Activated naive CD8-positive, alpha-beta T cell treated with anti-CD3 and anti-CD28 coated beads, Interleukin-2, amount 10 ng/mL, durations not matched to agents 7 days and 5 days (primary cell): ENCODE measurements around the gene MERTK. TPM values are rescaled to one million over a fixed set of nuclear protein-coding genes. Genes with fewer than 3 reads are reported as not detected.
"Not testable (repeated sequence)": the region's sequence is repeated elsewhere in the genome, so short reads cannot be mapped to it uniquely, and the experiment has no call there.

ENCODE experiments used
- ATAC-seq: fragments of 150-1000 bp; cut with Tn5 transposase; one replicate; pipeline ENCODE4 v1.10.0; 2021; ENCODE audit warnings: low read depth, moderate library complexity
- POLR2A ChIA-PET: fragments of 350-600 bp; sonication (Branson Sonifier 250); formaldehyde crosslinking; loops from one replicate; lab custom pipeline; 2021; ENCODE audit warnings: antibody characterized with exemption; lab: Charles Lee
- DNase-seq: peaks from one replicate; pipeline ENCODE4 v3.0.0; 2021
- H3K27ac Mint-ChIP-seq: one replicate; pipeline ENCODE4 v1.8.0; 2022; ENCODE audit warnings: mild to moderate bottlenecking, mixed read lengths
- H3K27me3 Mint-ChIP-seq: one replicate; pipeline ENCODE4 v1.8.0; 2022; ENCODE audit warnings: mild to moderate bottlenecking, moderate library complexity, mixed read lengths
- H3K36me3 Mint-ChIP-seq: one replicate; pipeline ENCODE4 v1.8.0; 2021; ENCODE audit warnings: mild to moderate bottlenecking, mixed read lengths
- H3K4me1 Mint-ChIP-seq: one replicate; pipeline ENCODE4 v1.8.0; 2021; ENCODE audit warnings: mixed read lengths
- H3K4me3 Mint-ChIP-seq: one replicate; pipeline ENCODE4 v1.8.0; 2022; ENCODE audit warnings: mild to moderate bottlenecking, moderate library complexity, mixed read lengths
- H3K9me3 Mint-ChIP-seq: one replicate; pipeline ENCODE4 v1.8.0; 2021; ENCODE audit warnings: mixed read lengths
- total RNA-seq, 2 experiments: library from RNA; stranded (reverse); gene quantifications; one replicate each; pipeline ENCODE4 v1.2.3, GENCODE V29; 2021

Gene MERTK
- total RNA-seq, 2 experiments from 2014 or later: 0.74 to 0.89 TPM

DNA sequence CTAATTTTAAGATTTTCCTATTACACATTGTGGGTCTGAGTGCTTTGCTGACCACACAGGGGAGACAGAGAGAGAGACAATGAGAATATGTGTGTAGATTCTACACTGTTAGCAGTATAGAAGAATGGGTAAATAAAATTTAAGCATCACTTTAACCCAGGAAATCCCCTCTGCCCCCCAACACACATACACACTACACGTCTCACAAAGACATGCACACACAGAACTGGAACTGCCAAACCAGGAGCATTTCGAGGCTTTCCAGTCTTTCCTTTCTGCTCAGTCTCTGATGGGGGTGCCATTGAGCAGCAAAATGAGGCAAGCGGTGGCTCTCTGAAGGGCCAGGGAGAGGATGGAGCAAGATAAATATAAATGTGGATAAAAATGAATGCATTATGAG lies 2.5 kb downstream of the MERTK start:
- no peak for ATAC-seq
- no peak overlapping the region for H3K4me3 Mint-ChIP-seq
- POLR2A ChIA-PET: no interaction called here

DNA sequence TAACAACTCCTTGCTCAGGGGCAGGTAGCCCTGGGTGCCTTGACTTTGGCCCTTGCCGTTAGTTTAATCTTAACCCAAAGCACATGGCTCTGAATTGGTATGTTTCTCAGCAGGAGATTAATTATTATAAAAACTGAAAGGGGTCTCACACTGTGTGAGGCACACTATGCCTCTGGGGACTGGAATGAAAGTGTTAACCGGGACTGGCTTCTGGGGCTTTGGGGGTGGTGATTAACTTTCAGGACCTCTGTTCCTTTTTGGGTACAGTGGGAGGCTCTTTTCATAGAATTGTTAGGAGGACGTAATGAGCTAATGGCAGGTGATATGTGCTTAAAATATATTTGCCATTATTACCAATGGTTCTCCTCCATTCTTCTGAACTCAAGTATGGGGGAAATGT lies 5.1 kb downstream of the MERTK start:
- no peak overlapping the region for H3K27ac Mint-ChIP-seq
- peaks cover 13% of the 10 kb centered on the region for H3K4me1 Mint-ChIP-seq
- no peak for DNase-seq
- no peak for ATAC-seq
- no peaks in the 10 kb centered on the region for H3K36me3 Mint-ChIP-seq
- H3K27me3 Mint-ChIP-seq: peaks cover 33% of the 10 kb centered on the region
- POLR2A ChIA-PET: no interaction called here
- no peak overlapping the region for H3K4me3 Mint-ChIP-seq
- no peaks in the 10 kb centered on the region for H3K9me3 Mint-ChIP-seq

More for the DNA sequence above, 2.5 kb downstream of the MERTK start:
- DNase-seq: no peak
- Mint-ChIP-seq H3K36me3 (no peaks in the 10 kb centered on the region), H3K27ac (no peak overlapping the region), H3K4me1 (peaks cover 10% of the 10 kb centered on the region), H3K9me3 (no peaks in the 10 kb centered on the region), H3K27me3 (peaks cover 40% of the 10 kb centered on the region)

DNA sequence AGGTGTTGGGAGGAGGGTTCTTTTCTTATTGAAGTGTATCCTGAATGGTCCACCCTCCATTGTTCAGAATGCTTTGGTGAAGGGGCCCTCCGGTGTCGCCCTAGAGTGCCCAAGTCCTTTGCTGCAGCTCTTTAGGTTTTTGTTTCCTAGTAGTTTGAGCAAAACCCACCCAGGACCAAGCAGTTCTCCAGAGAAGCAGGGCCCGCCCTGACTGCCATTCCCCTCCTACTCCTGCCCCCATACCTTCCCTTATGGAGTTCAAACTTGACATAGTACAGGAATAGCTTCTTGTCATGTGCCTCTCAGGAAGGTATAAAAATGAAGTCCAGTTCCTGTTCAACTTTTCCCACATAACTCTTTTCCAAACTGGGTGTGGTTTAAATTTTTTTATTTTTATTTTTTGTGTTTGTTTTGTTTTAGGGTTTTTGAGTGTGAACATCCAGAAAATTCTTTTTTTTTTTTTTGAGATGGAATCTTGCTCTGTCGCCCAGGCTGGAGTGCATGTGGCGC lies 5.6 kb downstream of the MERTK start:
- Mint-ChIP-seq H3K9me3 (no peaks in the 10 kb centered on the region), H3K4me3 (no peak overlapping the region), H3K27me3 (peaks cover 32% of the 10 kb centered on the region), H3K27ac (no peak overlapping the region), H3K36me3 (no peaks in the 10 kb centered on the region), H3K4me1 (peaks cover 13% of the 10 kb centered on the region)
- no peak for DNase-seq
- ATAC-seq: no peak
- POLR2A ChIA-PET: no interaction called here

DNA sequence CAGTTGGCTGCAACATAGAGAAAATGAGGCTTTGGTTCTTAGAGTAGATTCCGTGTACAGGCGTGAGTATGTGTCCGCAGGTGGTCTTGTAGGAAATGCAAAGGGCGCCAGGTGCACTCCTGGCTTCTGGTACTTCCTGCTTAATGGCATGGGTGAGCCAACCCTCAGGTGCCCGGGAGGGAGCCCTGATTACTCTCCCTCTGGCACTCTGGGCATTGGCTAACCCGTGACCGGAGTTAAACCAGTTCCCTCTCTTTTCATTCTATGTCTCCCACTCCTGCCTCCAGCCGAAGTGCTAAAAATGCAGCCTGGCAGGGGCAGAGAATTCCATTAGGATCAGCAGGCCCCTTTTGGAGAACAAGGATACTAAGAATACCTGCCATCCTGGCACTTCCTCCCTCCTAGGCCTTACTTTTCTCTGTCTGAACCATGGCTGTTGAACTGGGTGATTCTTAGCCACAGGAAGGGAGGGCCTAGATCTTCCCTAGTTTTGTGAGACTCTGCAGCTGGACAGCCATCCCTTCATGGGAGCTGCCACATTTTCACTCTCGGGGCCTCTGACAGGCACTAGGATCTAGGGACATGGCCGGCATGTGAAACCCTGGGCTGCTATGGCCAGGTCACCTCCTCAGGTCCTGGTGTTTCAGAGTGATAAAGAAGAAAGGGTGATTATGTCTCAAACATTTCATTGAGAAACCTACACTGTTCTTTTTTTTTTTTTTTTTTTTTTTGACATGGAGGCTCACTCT lies 6.5 kb downstream of the MERTK start:
- Mint-ChIP-seq H3K36me3 (no peaks in the 10 kb centered on the region), H3K27me3 (peaks cover 23% of the 10 kb centered on the region), H3K9me3 (no peaks in the 10 kb centered on the region), H3K4me1 (peaks cover 13% of the 10 kb centered on the region), H3K27ac (no peak overlapping the region), H3K4me3 (no peak overlapping the region)
- DNase-seq (no peak), ATAC-seq (no peak)
- POLR2A ChIA-PET: interaction anchor here (0.7 kb wide), 1 partner anchor 13 kb away, joined by 3 read pairs; no protein-coding TSS in a partner anchor

DNA sequence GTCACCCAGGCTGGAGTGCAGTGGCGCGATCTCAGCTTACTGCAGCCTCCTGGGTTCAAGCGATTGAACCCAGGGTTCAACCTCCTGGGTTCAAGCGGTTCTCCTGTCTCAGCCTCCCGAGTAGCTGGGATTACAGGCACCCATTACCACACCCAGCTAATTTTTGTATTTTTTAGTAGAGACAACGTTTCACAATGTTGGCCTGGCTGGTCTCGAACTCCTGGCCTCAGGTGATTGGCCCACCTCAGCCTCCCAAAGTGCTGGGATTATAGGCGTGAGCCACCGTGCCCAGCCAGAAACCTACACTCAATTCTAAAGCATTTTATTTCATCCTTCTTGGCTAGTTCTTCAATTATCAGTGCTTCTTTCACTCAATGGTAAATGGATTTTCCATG lies 7.1 kb downstream of the MERTK start:
- DNase-seq, H3K4me3 Mint-ChIP-seq, H3K27ac Mint-ChIP-seq, H3K9me3 Mint-ChIP-seq, H3K36me3 Mint-ChIP-seq, ATAC-seq: not testable (repeated sequence)
- POLR2A ChIA-PET: interaction anchor here (0.7 kb wide), 1 partner anchor 13 kb away, joined by 3 read pairs; no protein-coding TSS in a partner anchor
- peaks cover 13% of the 10 kb centered on the region for H3K4me1 Mint-ChIP-seq
- peaks cover 18% of the 10 kb centered on the region for H3K27me3 Mint-ChIP-seq

DNA sequence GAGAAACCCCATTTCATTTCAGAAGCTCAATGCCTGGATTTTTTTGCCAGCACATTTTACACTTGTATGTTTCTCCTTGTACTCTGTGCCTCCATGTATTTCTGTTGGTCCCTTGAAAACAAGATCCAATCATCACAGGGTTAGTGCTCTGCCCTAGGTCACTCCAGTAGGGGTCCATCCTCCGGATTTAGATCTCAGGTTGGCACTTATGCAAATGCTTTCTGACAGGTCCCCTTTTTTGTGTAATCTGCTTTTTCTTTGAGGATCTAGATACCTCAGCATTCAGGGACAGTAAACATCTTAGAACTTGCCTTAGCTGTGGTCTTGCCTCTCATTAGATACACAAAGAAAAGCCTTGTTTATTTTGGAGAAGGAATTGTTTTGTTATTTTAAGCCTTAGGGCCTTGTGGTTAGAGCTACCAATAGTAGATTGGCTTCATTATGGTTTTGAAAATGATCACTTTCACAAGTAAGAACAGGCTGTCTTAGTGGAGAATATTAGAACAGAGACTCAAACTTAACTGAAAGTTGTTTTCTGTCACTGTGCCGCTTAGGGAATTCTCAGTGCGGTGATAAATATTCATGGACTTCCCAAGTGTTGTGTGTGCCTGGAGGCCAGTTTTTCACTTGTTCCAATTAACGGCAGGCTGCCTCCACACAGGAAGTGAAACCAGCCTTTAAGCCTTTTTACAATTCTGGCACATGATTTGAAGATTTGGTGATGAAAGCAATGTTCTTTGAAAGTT lies 7.8 kb downstream of the MERTK start:
- H3K9me3 Mint-ChIP-seq: no peaks in the 10 kb centered on the region
- H3K27me3 Mint-ChIP-seq: peaks cover 11% of the 10 kb centered on the region
- H3K4me3 Mint-ChIP-seq: no peak overlapping the region
- H3K4me1 Mint-ChIP-seq: peaks cover 8% of the 10 kb centered on the region
- POLR2A ChIA-PET: interaction anchor here (0.7 kb wide), 1 partner anchor 14 kb away, joined by 3 read pairs; no protein-coding TSS in a partner anchor
- no peak for ATAC-seq
- H3K36me3 Mint-ChIP-seq: no peaks in the 10 kb centered on the region
- DNase-seq: no peak
- H3K27ac Mint-ChIP-seq: no peak overlapping the region

DNA sequence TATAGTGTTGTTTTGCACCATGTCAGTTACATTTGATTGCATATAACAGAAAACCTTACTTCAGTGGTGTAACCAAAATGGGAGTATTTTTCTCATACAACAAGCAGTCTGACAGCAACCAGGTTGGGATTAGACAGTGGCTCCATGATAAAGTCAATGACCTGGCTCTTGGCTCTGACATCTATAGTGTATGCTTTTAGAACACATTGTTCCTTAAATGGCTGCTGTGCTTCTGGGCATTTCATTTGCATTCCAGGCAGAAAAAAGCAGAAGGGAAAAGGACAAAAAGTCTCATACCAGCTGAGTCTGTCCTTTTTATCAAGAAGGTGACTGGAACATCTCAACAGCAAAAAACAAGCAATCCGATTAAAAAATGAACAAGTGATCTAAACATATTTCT lies 10.2 kb downstream of the MERTK start:
- Mint-ChIP-seq H3K27ac (no peak overlapping the region), H3K9me3 (no peaks in the 10 kb centered on the region), H3K4me1 (peaks cover 8% of the 10 kb centered on the region), H3K4me3 (no peak overlapping the region), H3K27me3 (no peaks in the 10 kb centered on the region), H3K36me3 (no peaks in the 10 kb centered on the region)
- DNase-seq (no peak), ATAC-seq (no peak)
- POLR2A ChIA-PET: no interaction called here

DNA sequence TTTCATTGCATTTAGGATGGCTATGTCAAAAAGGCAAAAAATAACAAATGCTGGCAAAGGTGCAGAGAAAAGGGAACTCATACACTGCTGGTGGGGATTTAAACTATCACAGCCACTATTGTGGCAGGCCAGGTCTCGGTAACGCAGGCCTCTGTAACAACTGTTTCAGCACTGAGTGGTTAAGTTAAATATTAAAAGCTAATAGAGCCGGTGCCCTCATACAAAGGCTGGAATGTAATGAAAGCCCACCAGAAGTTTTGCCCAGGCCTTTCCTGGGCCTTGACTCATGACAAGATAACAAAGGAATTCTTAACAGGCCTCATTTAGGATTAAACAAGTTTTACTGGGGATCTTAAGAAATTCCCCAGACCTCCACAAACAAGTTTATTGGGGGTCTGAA lies 10.7 kb downstream of the MERTK start:
- no peaks in the 10 kb centered on the region for H3K36me3 Mint-ChIP-seq
- POLR2A ChIA-PET: no interaction called here
- H3K4me1 Mint-ChIP-seq: peaks cover 8% of the 10 kb centered on the region

DNA sequence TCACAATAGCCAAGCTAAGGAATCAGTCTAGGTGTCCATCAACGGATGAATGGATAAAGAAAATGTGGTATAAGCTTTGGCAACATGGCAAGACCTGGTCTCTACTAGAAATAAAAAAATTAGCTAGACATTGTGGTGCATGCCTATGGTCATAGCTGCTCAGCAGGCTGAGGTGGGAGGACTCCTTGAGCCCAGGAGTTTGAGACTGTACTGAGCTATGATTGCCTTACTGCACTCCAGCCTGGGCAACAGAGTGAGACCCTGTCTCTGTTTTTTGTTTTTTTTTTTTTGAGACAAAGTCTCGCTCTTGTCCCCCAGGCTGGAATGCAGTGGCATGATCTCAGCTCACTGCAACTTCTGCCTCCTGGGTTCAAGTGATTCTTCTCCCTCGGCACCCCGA lies 11.6 kb downstream of the MERTK start:
- H3K9me3 Mint-ChIP-seq, H3K4me1 Mint-ChIP-seq, H3K27ac Mint-ChIP-seq, H3K4me3 Mint-ChIP-seq, ATAC-seq, H3K36me3 Mint-ChIP-seq, DNase-seq, POLR2A ChIA-PET, H3K27me3 Mint-ChIP-seq: not testable (repeated sequence)

More for the DNA sequence above, 10.7 kb downstream of the MERTK start:
- no peak for DNase-seq
- Mint-ChIP-seq H3K9me3 (no peaks in the 10 kb centered on the region), H3K27me3 (peaks cover 3% of the 10 kb centered on the region), H3K27ac (no peak overlapping the region), H3K4me3 (no peak overlapping the region)
- ATAC-seq: no peak

DNA sequence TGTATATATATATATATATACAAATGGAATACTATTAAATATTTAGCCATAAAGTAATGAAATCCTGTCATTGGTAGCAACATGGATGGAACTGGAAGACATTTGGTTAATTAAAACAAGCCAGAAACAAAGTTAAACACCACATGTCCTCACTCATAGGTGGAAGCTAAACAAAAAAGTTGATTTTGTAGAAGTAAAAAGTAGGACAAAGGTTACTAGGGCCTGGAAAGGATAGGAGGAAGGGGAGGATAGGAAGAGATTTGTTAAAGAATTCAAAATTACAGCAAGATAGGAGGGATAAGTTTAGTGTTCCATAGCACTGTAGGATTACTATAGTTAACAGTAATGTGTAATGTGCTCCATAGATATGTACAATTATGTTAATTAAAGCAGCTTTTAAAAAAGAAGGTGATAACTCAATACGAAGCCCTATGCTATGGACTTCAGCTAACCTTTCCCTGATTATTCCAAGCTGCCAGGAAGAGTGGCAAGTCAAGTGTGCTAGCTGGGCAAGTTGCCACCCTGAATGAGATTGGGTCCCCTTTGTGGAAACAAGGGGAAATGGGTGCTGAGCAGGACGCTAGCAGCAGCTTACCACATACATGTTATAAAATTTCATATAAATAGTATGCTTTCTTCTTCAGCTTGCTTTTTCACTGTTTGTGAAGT lies 12.3 kb downstream of the MERTK start:
- Mint-ChIP-seq H3K36me3 (no peaks in the 10 kb centered on the region), H3K27ac (no peak overlapping the region), H3K27me3 (peaks cover 10% of the 10 kb centered on the region), H3K4me3 (no peak overlapping the region), H3K4me1 (peaks cover 8% of the 10 kb centered on the region), H3K9me3 (no peaks in the 10 kb centered on the region)
- DNase-seq (no peak), ATAC-seq (no peak)
- POLR2A ChIA-PET: no interaction called here

DNA sequence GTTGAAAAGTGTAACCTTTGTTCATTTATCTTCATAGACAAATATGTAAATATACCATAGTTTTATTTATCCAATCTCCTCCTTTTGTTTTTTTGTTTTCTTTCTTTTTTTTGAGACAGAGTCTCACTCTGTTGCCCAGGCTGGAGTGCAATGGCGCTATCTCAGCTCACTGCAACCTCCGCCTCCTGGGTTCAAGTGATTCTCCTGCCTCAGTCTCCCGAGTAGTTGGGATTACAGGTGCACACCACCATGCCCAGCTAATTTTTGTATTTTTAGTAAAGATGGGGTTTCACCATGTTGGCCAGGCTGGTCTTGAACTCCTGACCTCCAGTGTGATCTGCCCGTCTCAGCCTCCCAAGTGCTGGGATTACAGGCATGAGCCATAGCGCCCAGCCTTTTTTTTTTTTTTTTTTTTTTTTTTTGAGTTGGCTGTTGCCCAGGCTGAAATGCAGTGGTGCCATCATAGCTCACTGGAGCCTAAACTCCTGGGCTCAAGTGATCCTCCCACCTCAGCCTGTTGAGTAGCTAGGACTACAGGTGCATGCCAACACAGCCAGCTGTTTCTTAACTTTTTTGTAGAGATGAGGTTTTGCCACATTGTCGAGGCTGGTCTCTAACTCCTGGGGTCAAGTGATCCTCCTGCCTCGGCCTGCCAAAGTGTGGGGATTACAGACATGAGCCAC lies 13.0 kb downstream of the MERTK start:
- POLR2A ChIA-PET, H3K9me3 Mint-ChIP-seq, H3K27ac Mint-ChIP-seq, ATAC-seq, H3K4me3 Mint-ChIP-seq, H3K4me1 Mint-ChIP-seq, DNase-seq, H3K36me3 Mint-ChIP-seq: not testable (repeated sequence)
- H3K27me3 Mint-ChIP-seq: peaks cover 12% of the 10 kb centered on the region

DNA sequence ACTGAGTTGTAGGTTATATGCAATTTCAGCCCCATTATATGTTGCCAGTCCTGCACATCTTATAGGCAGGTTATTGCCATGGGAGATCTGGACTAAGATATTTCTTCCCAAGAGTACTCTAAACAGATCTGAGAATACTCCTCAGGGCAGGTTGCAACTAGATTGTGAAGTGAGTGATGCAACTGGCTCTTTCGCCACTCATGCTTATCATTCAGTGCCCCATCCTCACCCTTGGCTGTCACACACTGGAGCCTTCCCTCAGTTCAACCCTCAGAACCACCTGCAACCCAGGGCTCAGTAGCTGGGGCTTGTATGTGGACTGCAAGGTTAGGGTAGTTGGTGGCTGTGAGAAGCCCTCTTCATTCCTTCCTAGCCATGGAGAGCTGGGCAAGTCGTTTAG lies 14.1 kb downstream of the MERTK start:
- POLR2A ChIA-PET: no interaction called here
- Mint-ChIP-seq H3K9me3 (no peaks in the 10 kb centered on the region), H3K27ac (no peak overlapping the region), H3K4me3 (no peak overlapping the region), H3K27me3 (peaks cover 14% of the 10 kb centered on the region), H3K4me1 (no peaks in the 10 kb centered on the region), H3K36me3 (no peaks in the 10 kb centered on the region)
- DNase-seq (no peak), ATAC-seq (no peak)

DNA sequence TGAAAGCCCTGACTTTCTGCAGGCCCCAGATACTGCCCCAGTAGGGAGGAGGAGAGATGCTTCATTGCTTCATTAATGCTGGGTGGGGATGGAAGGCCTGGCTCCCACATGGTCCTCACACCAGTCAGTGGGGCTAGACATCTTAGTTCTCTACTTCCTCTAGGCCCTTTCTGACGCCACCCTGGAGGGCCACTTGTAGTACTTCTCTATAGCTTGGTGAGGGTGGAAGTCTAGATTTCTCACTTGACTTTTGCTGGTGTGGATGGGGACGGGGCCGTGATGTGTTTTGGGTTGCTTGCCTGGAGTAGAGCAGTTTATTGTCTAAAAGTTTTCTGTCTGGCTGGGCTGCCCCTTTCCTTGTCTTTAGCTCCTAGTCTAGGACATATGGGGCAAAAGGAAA lies 18.7 kb downstream of the MERTK start:
- H3K27me3 Mint-ChIP-seq: peaks cover 19% of the 10 kb centered on the region
- POLR2A ChIA-PET: no interaction called here
- H3K9me3 Mint-ChIP-seq: no peaks in the 10 kb centered on the region
- no peak overlapping the region for H3K4me3 Mint-ChIP-seq
- ATAC-seq (no peak), DNase-seq (no peak)
- H3K27ac Mint-ChIP-seq: no peak overlapping the region
- no peaks in the 10 kb centered on the region for H3K36me3 Mint-ChIP-seq
- H3K4me1 Mint-ChIP-seq: no peaks in the 10 kb centered on the region
